PC-3 (cell line): ENCODE data around the gene PAPOLB. TPM values are rescaled to one million over a fixed set of nuclear protein-coding genes. Genes with fewer than 3 reads are reported as not detected.

ENCODE experiments used
- ATAC-seq: fragments of 200-7000 bp; cut with Tn5 transposase; 2 replicates; pipeline ENCODE4 v1.9.1; 2020; ENCODE audit warnings: mild to moderate bottlenecking, moderate library complexity
- BruUV-seq: library from RNA; stranded (reverse); fragments of 400-500 nt; replicated peaks from 2 replicates; lab custom pipeline; 2021; lab: Mats Ljungman, UMichigan
- CTCF ChIA-PET: fragments of 300-600 bp; sonication (Branson Sonifier 250); formaldehyde crosslinking; loops from one replicate; lab custom pipeline; 2022; ENCODE audit warnings: antibody characterized with exemption; lab: Charles Lee
- POLR2A ChIA-PET: fragments of 300-600 bp; sonication (Branson Sonifier 250); formaldehyde crosslinking; loops from one replicate; lab custom pipeline; 2022; ENCODE audit warnings: antibody characterized with exemption; ENCODE audit not compliant: unreplicated experiment; lab: Charles Lee
- DNase-seq: peaks from one replicate; pipeline ENCODE4 v3.0.0-alpha.2; 2015
- H2AFZ ChIP-seq: fragments of 300-600 bp; sonication (generic); 2 replicates; pipeline ENCODE4 v1.6.0; 2016; ENCODE audit warnings: antibody characterized with exemption, low read length
- H3F3A ChIP-seq: fragments of 300-600 bp; sonication (generic); one replicate; pipeline ENCODE4 v1.6.0; 2017; ENCODE audit warnings: antibody characterized with exemption, low read length, control low read depth, mild to moderate bottlenecking; ENCODE audit not compliant: unreplicated experiment
- H3K27ac ChIP-seq: fragments of 300-600 bp; sonication (generic); 2 replicates; pipeline ENCODE4 v1.5.1; 2016; ENCODE audit warnings: mild to moderate bottlenecking, low read length
- H3K27me3 ChIP-seq: fragments of 300-600 bp; sonication (generic); 2 replicates; pipeline ENCODE4 v1.6.1; 2016; ENCODE audit warnings: low read length, mixed read lengths
- H3K36me3 ChIP-seq: fragments of 300-600 bp; sonication (generic); 2 replicates; pipeline ENCODE4 v1.6.1; 2016; ENCODE audit warnings: low read depth, mixed run types, low read length, mixed read lengths
- H3K4me1 ChIP-seq: fragments of 300-600 bp; sonication (generic); 2 replicates; pipeline ENCODE4 v1.5.1; 2016; ENCODE audit warnings: low read length; ENCODE audit not compliant: insufficient read depth
- H3K4me2 ChIP-seq: fragments of 300-600 bp; sonication (generic); 2 replicates; pipeline ENCODE4 v1.6.0; 2016; ENCODE audit warnings: low read length
- H3K4me3 ChIP-seq: fragments of 300-600 bp; sonication (generic); 2 replicates; pipeline ENCODE4 v1.5.1; 2016; ENCODE audit warnings: mild to moderate bottlenecking, low read length, mixed read lengths
- H3K79me2 ChIP-seq: fragments of 300-600 bp; sonication (generic); 2 replicates; pipeline ENCODE4 v1.6.1; 2017; ENCODE audit warnings: low read length, mixed read lengths
- H3K9ac ChIP-seq: fragments of 300-600 bp; sonication (generic); 2 replicates; pipeline ENCODE4 v1.6.0; 2016; ENCODE audit warnings: mild to moderate bottlenecking, low read length
- H3K9me2 ChIP-seq: fragments of 300-600 bp; sonication (generic); replicated peaks from 2 replicates; pipeline ENCODE4 v1.6.1; 2016; ENCODE audit warnings: mixed run types, low read length, mixed read lengths
- H3K9me3 ChIP-seq: fragments of 300-600 bp; sonication (generic); 2 replicates; pipeline ENCODE4 v1.6.1; 2016; ENCODE audit warnings: low read length, mixed read lengths
- H4K20me1 ChIP-seq: fragments of 300-600 bp; sonication (generic); 2 replicates; pipeline ENCODE4 v1.6.1; 2016; ENCODE audit warnings: low read length, mixed read lengths
- EZH2 ChIP-seq: fragments of 300-600 bp; sonication (generic); IDR thresholded peaks from one replicate; pipeline ENCODE4 v1.6.1; 2017; ENCODE audit warnings: antibody characterized with exemption, mild to moderate bottlenecking, low read length; ENCODE audit not compliant: unreplicated experiment
- EZH2phosphoT487 ChIP-seq: fragments of 300-600 bp; sonication (generic); IDR thresholded peaks from 2 replicates; pipeline ENCODE4 v1.6.1; 2018; ENCODE audit warnings: mild to moderate bottlenecking, antibody characterized with exemption, low read length, borderline replicate concordance
- intact Hi-C: fragments of 100-400 bp; cut with micrococcal nuclease; formaldehyde crosslinking; loops from 2 replicates; pipeline ENCODE4 v1.9.0; 2023
- total RNA-seq: library from RNA; depleted of rRNA; stranded (reverse); fragments of >200 nt; gene quantifications from 2 replicates; pipeline ENCODE4 v1.2.3, GENCODE V29; 2014
- TF ChIP-seq, protein P1 (sequence below): fragments of 300-600 bp; sonication (generic); conservative IDR thresholded peaks from 2 replicates; pipeline ENCODE4 v1.5.1; 2017; ENCODE audit warnings: antibody characterized with exemption, low read depth, mild to moderate bottlenecking, low read length

PAPOLB gene
- total RNA-seq, 1 experiment from 2014 or later = 0.29 TPM

DNA sequence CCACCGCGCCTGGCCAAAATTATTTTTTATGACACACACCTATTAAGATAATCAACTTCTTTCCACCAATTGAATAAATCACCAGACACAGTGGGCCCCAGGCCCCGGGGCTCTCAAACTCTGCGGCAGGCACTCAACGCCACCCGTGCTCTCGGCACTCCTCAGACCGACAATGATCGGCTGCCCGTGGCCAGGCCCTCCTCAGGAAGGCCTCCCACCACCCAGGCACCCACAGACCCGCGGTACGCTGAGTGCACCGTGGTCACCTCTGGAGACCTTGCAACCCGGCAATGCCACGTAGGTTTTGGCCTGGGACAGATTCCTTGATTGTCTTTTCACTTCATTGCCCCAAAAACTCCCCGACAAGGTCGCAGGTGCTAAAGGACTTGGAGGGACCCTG lies 14.8 kb upstream of the PAPOLB start:
- Histone ChIP-seq H3K27me3 (no peaks in the 10 kb centered on the region), H3K4me3 (no peak overlapping the region), H3F3A (no peaks in the 10 kb centered on the region), H3K4me2 (no peak overlapping the region), H3K4me1 (no peaks in the 10 kb centered on the region), H3K9me3 (no peaks in the 10 kb centered on the region), H3K79me2 (no peaks in the 10 kb centered on the region), H3K9me2 (no peaks in the 10 kb centered on the region), H3K9ac (no peak overlapping the region), H3K36me3 (no peaks in the 10 kb centered on the region), H2AFZ (no peak overlapping the region), H4K20me1 (no peaks in the 10 kb centered on the region), H3K27ac (no peak overlapping the region)
- BruUV-seq = no TSS peak
- ChIA-PET POLR2A (no interaction called here), CTCF (no interaction called here)
- intact Hi-C loops = no loop called here
- no peak for ATAC-seq
- no peak for DNase-seq
- TF ChIP-seq EZH2 (no peak), EZH2phosphoT487 (no peak)
- TF ChIP-seq, protein P1, sequence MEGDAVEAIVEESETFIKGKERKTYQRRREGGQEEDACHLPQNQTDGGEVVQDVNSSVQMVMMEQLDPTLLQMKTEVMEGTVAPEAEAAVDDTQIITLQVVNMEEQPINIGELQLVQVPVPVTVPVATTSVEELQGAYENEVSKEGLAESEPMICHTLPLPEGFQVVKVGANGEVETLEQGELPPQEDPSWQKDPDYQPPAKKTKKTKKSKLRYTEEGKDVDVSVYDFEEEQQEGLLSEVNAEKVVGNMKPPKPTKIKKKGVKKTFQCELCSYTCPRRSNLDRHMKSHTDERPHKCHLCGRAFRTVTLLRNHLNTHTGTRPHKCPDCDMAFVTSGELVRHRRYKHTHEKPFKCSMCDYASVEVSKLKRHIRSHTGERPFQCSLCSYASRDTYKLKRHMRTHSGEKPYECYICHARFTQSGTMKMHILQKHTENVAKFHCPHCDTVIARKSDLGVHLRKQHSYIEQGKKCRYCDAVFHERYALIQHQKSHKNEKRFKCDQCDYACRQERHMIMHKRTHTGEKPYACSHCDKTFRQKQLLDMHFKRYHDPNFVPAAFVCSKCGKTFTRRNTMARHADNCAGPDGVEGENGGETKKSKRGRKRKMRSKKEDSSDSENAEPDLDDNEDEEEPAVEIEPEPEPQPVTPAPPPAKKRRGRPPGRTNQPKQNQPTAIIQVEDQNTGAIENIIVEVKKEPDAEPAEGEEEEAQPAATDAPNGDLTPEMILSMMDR = no peak

DNA sequence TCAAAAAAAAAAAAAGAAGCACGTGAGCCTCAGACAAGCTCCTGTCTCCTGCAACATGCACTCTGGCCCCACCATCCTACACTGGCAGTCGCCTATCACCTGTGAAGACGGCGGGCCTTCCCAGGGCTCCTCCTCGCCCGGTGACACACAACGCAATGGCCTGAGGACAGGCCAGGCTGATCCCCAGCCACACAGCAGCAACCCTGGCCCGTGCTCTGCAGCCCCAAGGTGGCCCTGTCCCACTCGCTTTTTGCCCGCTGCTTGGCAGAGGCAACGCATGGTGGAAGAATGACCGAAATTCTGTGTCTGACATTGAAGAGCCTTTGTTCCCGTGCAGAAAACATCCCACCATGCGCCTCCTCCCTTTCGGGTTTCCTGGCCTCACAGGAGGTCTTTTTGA lies 13.6 kb upstream of the PAPOLB start:
- DNase-seq (no peak), ATAC-seq (no peak)
- H3K36me3 ChIP-seq = no peaks in the 10 kb centered on the region
- no peak overlapping the region for H3K9ac ChIP-seq
- H4K20me1 ChIP-seq = no peaks in the 10 kb centered on the region
- no peak overlapping the region for H3K27ac ChIP-seq
- H3F3A ChIP-seq = no peaks in the 10 kb centered on the region
- H3K27me3 ChIP-seq = no peaks in the 10 kb centered on the region
- H2AFZ ChIP-seq = no peak overlapping the region
- TF ChIP-seq EZH2phosphoT487 (no peak), EZH2 (no peak)
- TF ChIP-seq, protein P1 = no peak
- H3K9me2 ChIP-seq = no peaks in the 10 kb centered on the region
- H3K4me2 ChIP-seq = no peak overlapping the region
- H3K79me2 ChIP-seq = no peaks in the 10 kb centered on the region
- no peaks in the 10 kb centered on the region for H3K9me3 ChIP-seq
- no peaks in the 10 kb centered on the region for H3K4me1 ChIP-seq
- intact Hi-C loops = no loop called here
- ChIA-PET POLR2A (interaction anchor here (0.6 kb wide), 1 partner anchor 674 kb away, joined by 3 read pairs; no protein-coding TSS in a partner anchor), CTCF (no interaction called here)
- no peak overlapping the region for H3K4me3 ChIP-seq
- BruUV-seq = no TSS peak

DNA sequence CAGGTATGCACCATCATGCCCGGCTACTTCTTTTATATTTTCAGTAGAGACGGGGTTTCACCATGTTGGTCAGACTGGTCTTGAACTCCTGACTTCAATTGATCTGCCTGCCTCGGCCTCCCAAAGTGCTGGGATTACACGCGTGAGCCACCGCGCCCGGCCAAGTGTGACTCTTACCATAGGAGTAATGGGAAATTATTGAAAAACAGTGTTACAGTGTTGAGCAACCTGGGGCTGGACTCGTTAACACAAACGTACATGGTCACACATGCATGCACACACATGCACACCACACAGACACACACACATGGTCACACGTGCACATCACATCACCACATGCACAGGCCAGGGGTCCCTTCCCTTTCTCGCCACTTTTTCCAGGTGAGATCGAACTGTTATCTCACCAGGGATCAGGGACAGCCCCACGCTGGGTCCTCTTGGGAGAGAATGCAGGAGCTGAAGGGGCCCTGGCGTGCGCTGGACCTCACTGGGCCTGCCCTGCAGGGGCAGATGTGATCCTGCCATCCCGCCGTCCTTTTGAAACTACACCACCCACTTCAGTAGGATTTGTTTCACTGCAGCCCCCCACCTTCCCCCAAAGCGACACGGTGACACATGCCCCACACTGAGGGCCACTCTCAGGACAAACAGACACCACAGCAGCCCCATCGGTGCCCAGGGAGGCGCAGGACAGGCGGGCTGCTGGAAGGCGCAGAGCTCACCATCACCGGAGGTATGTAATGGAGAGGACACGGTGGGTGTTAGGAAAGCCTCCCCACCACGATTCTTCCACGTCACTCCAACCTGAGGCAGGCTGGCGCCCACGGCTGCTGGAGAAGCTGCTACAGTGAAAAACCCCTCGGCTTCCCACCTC lies 11.5 kb upstream of the PAPOLB start:
- ATAC-seq = no peak
- Histone ChIP-seq H3K9ac (no peak overlapping the region), H3K4me2 (no peak overlapping the region), H3K9me2 (no peaks in the 10 kb centered on the region), H4K20me1 (no peaks in the 10 kb centered on the region), H3K9me3 (no peaks in the 10 kb centered on the region), H3K27me3 (no peaks in the 10 kb centered on the region), H3K4me3 (no peak overlapping the region), H3F3A (no peaks in the 10 kb centered on the region), H3K36me3 (no peaks in the 10 kb centered on the region), H3K79me2 (no peaks in the 10 kb centered on the region), H2AFZ (no peak overlapping the region), H3K4me1 (no peaks in the 10 kb centered on the region), H3K27ac (no peak overlapping the region)
- ChIA-PET CTCF (no interaction called here), POLR2A (no interaction called here)
- no TSS peak for BruUV-seq
- intact Hi-C loops = no loop called here
- DNase-seq = no peak
- no peak for TF ChIP-seq EZH2
- no peak for TF ChIP-seq EZH2phosphoT487
- TF ChIP-seq, protein P1 = no peak
